GM23248 (cell line): ENCODE measurements around the gene RPS28. TPM values are rescaled to one million over a fixed set of nuclear protein-coding genes. Genes with fewer than 3 reads are reported as not detected.
A peak's percentile ranks its signal among the peaks of the same experiment; 100 is the strongest.

Source experiments
- DNase-seq: peaks from one replicate; pipeline ENCODE4 v3.0.0-alpha.2; 2015
- H2AFZ ChIP-seq: fragments of 200-600 bp; sonication (generic); 2 replicates; pipeline ENCODE4 v1.6.1; 2016; ENCODE audit warnings: antibody characterized with exemption
- H3F3A ChIP-seq: fragments of 200-600 bp; sonication (generic); 2 replicates; pipeline ENCODE4 v1.6.1; 2016; ENCODE audit warnings: mild to moderate bottlenecking, antibody characterized with exemption, mixed run types; ENCODE audit not compliant: insufficient read depth
- H3K27ac ChIP-seq: fragments of 200-600 bp; sonication (generic); 2 replicates; pipeline ENCODE4 v1.5.1; 2016; ENCODE audit warnings: mild to moderate bottlenecking
- H3K27me3 ChIP-seq: fragments of 200-600 bp; sonication (generic); replicated peaks from 2 replicates; pipeline ENCODE4 v1.6.1; 2016; ENCODE audit warnings: mild to moderate bottlenecking; ENCODE audit not compliant: insufficient read depth
- H3K36me3 ChIP-seq: fragments of 200-600 bp; sonication (generic); 2 replicates; pipeline ENCODE4 v1.6.1; 2016; ENCODE audit warnings: low read depth, mild to moderate bottlenecking
- H3K4me1 ChIP-seq: fragments of 200-600 bp; sonication (generic); 2 replicates; pipeline ENCODE4 v1.6.1; 2016; ENCODE audit warnings: mild to moderate bottlenecking; ENCODE audit not compliant: insufficient read depth
- H3K4me2 ChIP-seq: fragments of 200-600 bp; sonication (generic); one replicate; pipeline ENCODE4 v1.6.1; 2016; ENCODE audit warnings: mild to moderate bottlenecking; ENCODE audit not compliant: unreplicated experiment
- H3K4me3 ChIP-seq: fragments of 200-600 bp; sonication (generic); 2 replicates; pipeline ENCODE4 v1.5.1; 2016; ENCODE audit warnings: mild to moderate bottlenecking
- H3K79me2 ChIP-seq: fragments of 200-600 bp; sonication (generic); 2 replicates; pipeline ENCODE4 v1.6.1; 2016; ENCODE audit warnings: mild to moderate bottlenecking; ENCODE audit not compliant: insufficient read depth
- H3K9ac ChIP-seq: fragments of 200-600 bp; sonication (generic); 2 replicates; pipeline ENCODE4 v1.6.1; 2016; ENCODE audit warnings: mild to moderate bottlenecking
- H3K9me2 ChIP-seq: fragments of 200-600 bp; sonication (generic); 2 replicates; pipeline ENCODE4 v1.6.1; 2016; ENCODE audit warnings: mixed run types, mild to moderate bottlenecking, moderate library complexity; ENCODE audit not compliant: insufficient read depth
- H3K9me3 ChIP-seq: fragments of 200-600 bp; sonication (generic); one replicate; pipeline ENCODE4 v1.6.1; 2017; ENCODE audit warnings: low read depth
- H4K20me1 ChIP-seq: fragments of 200-600 bp; sonication (generic); 2 replicates; pipeline ENCODE4 v1.6.0; 2016; ENCODE audit not compliant: insufficient read depth
- EZH2 ChIP-seq: fragments of 200-600 bp; sonication (generic); IDR thresholded peaks from 2 replicates; pipeline ENCODE4 v1.6.1; 2018; ENCODE audit warnings: antibody characterized with exemption, mild to moderate bottlenecking; ENCODE audit not compliant: insufficient read depth, poor library complexity, severe bottlenecking
- EZH2phosphoT487 ChIP-seq: fragments of 200-600 bp; sonication (generic); IDR thresholded peaks from 2 replicates; pipeline ENCODE4 v1.6.1; 2018; ENCODE audit warnings: antibody characterized with exemption, moderate library complexity, mild to moderate bottlenecking, low read depth; ENCODE audit not compliant: insufficient read depth
- WGBS, 2 experiments: methylation state at CpG; one replicate each; pipeline ENCODE4 v1.1.6; 2015 to 2017; ENCODE audit warnings: low lambda C conversion rate in 2 of 2, low coverage in 1 of 2; ENCODE audit errors: missing lambda C conversion rate in 2 of 2; 5-methylcytosine and 5-hydroxymethylcytosine counted together
- in situ Hi-C: fragments of 300-500 bp; cut with MboI; formaldehyde crosslinking; loops from 2 replicates; pipeline ENCODE4 v1.15.0; 2020
- polyA plus RNA-seq: library from polyadenylated mRNA; unstranded; fragments of >200 nt; fragmentation: Nextera tagmentation; extraction: Ambion mirVana; gene quantifications from 2 replicates; pipeline ENCODE4 v1.2.1, GENCODE V29; 2016
- total RNA-seq: library from RNA; depleted of rRNA; stranded (reverse); fragments of >200 nt; shearing (Covaris generic); gene quantifications from 2 replicates; pipeline ENCODE4 v1.2.3, GENCODE V29; 2014

Gene RPS28
- total and polyA plus RNA-seq, 2 experiments from 2014 or later: 235 to 587 TPM

DNA sequence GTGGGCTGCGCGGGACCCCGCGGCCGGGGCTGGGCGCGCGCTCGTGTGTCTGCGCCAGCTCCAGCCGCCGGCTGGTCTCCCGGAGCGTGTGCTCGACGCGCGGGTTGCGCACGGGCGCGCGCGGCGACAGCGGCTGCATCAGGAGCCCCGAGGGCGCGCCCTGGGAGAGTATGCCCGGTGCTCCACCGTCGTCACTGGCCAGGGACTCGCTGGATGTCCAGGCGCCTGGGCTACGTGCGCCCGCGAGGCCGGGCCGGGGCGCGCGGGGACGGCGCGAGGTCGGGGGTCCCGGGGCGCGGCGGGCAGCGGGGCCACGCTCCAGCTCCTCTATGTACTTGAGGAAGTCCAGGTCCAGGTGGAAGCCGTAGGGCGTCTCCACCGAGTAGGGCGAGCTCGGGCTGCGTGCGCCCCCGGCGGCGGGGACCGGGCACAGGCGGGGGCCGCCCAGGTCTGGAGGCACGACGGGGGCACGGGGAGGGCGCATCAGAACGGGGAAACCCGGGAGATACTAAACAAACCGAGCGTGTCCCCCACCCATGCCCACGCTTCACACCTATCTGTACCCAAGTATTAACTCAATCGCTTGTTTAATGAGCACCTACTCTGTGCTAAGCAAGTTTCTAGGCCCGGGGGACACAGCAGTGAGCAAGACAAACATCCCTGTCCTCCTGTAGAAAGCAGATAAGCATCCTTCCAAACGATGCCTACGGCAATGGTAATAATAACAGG lies 14.2 kb downstream of the RPS28 start:
- Histone ChIP-seq H2AFZ (no peak overlapping the region; the same call in 1 of the 2 replicates), H3K9ac (no peak overlapping the region), H3K4me2 (peak overlapping the region; percentile 55), H3K4me3 (peak overlapping the region; percentile 55), H3K9me2 (no peaks in the 10 kb centered on the region), H3K9me3 (no peaks in the 10 kb centered on the region), H3K27ac (no peak overlapping the region), H3K79me2 (no peaks in the 10 kb centered on the region), H3K27me3 (peaks cover 12% of the 10 kb centered on the region), H3F3A (no peaks in the 10 kb centered on the region), H3K36me3 (no peaks in the 10 kb centered on the region), H4K20me1 (no peaks in the 10 kb centered on the region), H3K4me1 (no peaks in the 10 kb centered on the region)
- in situ Hi-C loops: no loop called here
- WGBS, 2 experiments: 5 to 8% methylated on average over 45 to 47 of the region's 79 CpGs
- DNase-seq: peak; percentile 12
- TF ChIP-seq EZH2phosphoT487 (no peak), EZH2 (no peak)

DNA sequence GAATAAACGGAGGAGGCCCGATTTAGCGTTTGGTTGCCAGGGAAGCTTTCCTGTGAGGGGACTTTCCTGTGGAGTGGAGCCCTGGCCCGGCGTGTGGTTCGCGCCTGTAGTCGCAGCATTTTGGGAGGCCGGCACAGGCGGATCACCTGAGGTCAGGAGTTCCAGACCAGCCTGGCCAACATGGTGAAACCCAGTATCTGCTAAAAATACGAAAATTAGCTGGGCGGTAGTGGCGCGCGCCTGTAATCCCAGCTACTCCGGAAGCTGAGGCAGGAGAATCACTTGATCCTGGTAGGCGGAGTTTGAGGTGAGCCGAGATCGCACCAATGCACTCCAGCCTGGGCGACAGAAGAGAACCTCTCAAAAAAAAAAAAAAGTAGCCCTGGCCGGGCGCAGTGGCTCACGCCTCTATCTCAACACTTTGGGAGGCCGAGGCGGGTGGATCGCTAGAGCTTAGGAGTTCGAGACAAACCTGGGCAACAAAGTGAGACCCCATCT lies 14.8 kb downstream of the RPS28 start:
- in situ Hi-C loops: no loop called here
- Histone ChIP-seq H3K9me2 (no peaks in the 10 kb centered on the region), H3K4me1 (no peaks in the 10 kb centered on the region), H3K79me2 (no peaks in the 10 kb centered on the region), H3K27ac (no peak overlapping the region), H2AFZ (no peak overlapping the region), H3K27me3 (peaks cover 12% of the 10 kb centered on the region), H3K9me3 (no peaks in the 10 kb centered on the region), H3K4me2 (no peak overlapping the region), H3F3A (no peaks in the 10 kb centered on the region), H3K9ac (no peak overlapping the region), H3K4me3 (no peak overlapping the region), H4K20me1 (no peaks in the 10 kb centered on the region), H3K36me3 (no peaks in the 10 kb centered on the region)
- 27 to 30% methylated on average over 27 of the region's 27 CpGs for WGBS, 2 experiments
- DNase-seq: no peak
- TF ChIP-seq EZH2 (no peak), EZH2phosphoT487 (no peak)

DNA sequence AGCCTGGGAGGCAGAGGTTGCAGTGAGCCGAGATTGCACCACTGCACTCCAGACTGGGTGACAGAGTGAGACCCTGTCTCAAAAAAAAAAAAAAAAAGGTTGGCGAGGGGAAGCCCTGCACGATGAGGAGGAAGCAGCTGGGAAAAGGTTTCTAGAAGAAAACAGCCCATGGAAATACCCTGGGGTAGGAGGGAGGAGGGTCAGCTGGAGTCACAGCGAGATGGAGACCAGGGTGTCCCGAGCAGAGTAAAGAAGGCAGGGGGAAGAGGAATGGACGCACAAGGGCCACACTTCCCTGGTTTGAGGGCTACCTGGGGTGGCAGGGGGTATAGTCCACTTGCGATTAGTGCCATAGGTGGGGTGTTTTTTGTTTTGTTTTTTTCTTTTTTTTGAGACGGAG lies 15.4 kb downstream of the RPS28 start:
- Histone ChIP-seq H3K9me3 (no peaks in the 10 kb centered on the region), H3K27me3 (peaks cover 13% of the 10 kb centered on the region)
- no peak for TF ChIP-seq EZH2phosphoT487

DNA sequence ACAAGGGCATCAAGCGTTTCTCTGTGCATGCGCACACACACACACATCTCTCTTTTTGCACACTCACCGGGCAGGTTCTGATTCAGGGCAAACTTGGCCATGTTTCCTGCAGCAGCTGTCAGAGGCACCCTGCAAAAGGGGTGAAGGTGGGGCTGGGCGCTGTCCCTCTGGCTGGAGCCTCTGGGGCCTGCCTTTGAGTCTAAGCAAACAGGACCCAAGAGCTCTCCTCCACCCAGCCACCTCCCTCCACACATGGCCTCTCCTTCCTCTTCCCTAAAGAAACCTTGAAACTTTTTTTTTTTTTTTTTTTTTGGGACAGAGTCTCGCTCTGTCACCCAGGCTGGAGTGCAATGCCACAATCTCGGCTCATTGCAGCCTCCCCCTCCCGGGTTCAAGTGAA lies 16.4 kb downstream of the RPS28 start:
- H3K36me3 ChIP-seq: no peaks in the 10 kb centered on the region
- H3F3A ChIP-seq: no peaks in the 10 kb centered on the region
- H4K20me1 ChIP-seq: no peaks in the 10 kb centered on the region
- H3K27me3 ChIP-seq: peaks cover 23% of the 10 kb centered on the region
- 75 to 76% methylated on average over 6 to 7 of the region's 7 CpGs for WGBS, 2 experiments
- no peak overlapping the region for H3K4me2 ChIP-seq
- H3K4me1 ChIP-seq: no peaks in the 10 kb centered on the region
- no peak overlapping the region for H3K9ac ChIP-seq
- no peak overlapping the region for H3K4me3 ChIP-seq
- H3K27ac ChIP-seq: no peak overlapping the region
- no peak for TF ChIP-seq EZH2phosphoT487
- TF ChIP-seq EZH2: no peak
- no peaks in the 10 kb centered on the region for H3K9me3 ChIP-seq
- no peaks in the 10 kb centered on the region for H3K9me2 ChIP-seq
- H3K79me2 ChIP-seq: no peaks in the 10 kb centered on the region
- in situ Hi-C loops: no loop called here
- no peak for DNase-seq
- no peak overlapping the region for H2AFZ ChIP-seq

More for the DNA sequence above, 15.4 kb downstream of the RPS28 start:
- in situ Hi-C loops: no loop called here
- Histone ChIP-seq H3F3A (no peaks in the 10 kb centered on the region), H3K4me2 (no peak overlapping the region), H3K36me3 (no peaks in the 10 kb centered on the region), H3K9ac (no peak overlapping the region), H4K20me1 (no peaks in the 10 kb centered on the region), H3K4me1 (no peaks in the 10 kb centered on the region), H3K9me2 (no peaks in the 10 kb centered on the region), H3K27ac (no peak overlapping the region), H3K4me3 (no peak overlapping the region), H2AFZ (no peak overlapping the region), H3K79me2 (no peaks in the 10 kb centered on the region)
- no peak for DNase-seq
- 63 to 65% methylated on average over 7 to 8 of the region's 8 CpGs for WGBS, 2 experiments
